Right lobe of liver (tissue), 4 donors: Measurements from ENCODE around the gene SLC7A5.

Source experiments
- POLR2A ChIP-seq: fragments of 450-650 bp; IDR thresholded peaks from one replicate; pipeline ENCODE4 v1.6.1; 2017; ENCODE audit warnings: antibody characterized with exemption, mild to moderate bottlenecking
- TF ChIP-seq, protein P1 (sequence below), 4 donors: fragments of 200-600 bp in 3 of 4; fragments of 450-650 bp in 1 of 4; IDR thresholded peaks; one replicate each; pipeline versions ENCODE4 v1.5.1 to v1.8.0; 2016 to 2022; ENCODE audit warnings: antibody characterized with exemption in 4 of 4, mild to moderate bottlenecking in 2 of 4
- donor health status: DM: no; HTN: no; CAD: no.
- donor health status: DM: no; HTN: no; CAD: no.
- donor health status: DM: no; HTN: yes; CAD: no.

DNA sequence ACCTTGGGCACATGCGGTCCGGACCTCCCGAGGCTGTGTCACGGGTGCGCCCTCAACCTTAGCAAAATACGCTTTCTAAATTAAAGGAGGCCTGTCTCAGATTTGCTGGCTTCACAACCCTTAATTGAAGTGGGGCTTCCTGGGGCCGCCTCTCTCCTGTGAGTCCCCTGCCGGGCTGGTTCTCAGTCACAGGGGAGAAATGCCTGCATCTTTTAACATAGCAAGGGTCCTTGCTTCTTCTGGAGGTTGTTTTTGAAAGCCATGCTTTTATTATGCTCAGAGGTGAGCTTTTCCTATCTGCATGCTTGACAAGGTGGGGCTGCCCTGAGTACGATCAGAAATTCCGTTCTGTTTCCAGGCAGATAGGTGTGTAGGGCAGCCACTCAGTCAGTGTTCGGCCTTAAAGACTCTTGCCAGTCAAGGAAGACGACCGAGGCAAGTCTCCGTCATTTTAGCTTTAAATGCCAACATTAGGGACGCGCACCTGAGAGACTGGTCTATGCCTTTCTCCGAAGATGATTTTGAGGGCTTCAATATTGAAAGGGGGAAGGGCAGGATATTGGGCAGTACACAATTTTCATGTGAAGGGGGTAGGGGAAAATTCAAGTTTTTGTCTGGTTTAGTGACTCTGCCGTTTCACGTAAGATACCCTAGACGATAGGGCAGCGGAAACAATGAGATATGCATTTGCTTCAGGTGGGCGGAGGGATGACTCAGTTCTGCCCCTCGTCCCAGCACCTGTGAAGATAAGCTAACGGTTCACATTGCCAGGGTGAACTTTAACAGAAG lies 5.5 kb upstream of the SLC7A5 start:
- TF ChIP-seq, protein P1, sequence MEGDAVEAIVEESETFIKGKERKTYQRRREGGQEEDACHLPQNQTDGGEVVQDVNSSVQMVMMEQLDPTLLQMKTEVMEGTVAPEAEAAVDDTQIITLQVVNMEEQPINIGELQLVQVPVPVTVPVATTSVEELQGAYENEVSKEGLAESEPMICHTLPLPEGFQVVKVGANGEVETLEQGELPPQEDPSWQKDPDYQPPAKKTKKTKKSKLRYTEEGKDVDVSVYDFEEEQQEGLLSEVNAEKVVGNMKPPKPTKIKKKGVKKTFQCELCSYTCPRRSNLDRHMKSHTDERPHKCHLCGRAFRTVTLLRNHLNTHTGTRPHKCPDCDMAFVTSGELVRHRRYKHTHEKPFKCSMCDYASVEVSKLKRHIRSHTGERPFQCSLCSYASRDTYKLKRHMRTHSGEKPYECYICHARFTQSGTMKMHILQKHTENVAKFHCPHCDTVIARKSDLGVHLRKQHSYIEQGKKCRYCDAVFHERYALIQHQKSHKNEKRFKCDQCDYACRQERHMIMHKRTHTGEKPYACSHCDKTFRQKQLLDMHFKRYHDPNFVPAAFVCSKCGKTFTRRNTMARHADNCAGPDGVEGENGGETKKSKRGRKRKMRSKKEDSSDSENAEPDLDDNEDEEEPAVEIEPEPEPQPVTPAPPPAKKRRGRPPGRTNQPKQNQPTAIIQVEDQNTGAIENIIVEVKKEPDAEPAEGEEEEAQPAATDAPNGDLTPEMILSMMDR (IDR thresholded peaks at IDR 0.05): no peak
- TF ChIP-seq POLR2A: no peak
